ENCODE data around the gene CHRM4.

The CHRM4 gene

DNA sequence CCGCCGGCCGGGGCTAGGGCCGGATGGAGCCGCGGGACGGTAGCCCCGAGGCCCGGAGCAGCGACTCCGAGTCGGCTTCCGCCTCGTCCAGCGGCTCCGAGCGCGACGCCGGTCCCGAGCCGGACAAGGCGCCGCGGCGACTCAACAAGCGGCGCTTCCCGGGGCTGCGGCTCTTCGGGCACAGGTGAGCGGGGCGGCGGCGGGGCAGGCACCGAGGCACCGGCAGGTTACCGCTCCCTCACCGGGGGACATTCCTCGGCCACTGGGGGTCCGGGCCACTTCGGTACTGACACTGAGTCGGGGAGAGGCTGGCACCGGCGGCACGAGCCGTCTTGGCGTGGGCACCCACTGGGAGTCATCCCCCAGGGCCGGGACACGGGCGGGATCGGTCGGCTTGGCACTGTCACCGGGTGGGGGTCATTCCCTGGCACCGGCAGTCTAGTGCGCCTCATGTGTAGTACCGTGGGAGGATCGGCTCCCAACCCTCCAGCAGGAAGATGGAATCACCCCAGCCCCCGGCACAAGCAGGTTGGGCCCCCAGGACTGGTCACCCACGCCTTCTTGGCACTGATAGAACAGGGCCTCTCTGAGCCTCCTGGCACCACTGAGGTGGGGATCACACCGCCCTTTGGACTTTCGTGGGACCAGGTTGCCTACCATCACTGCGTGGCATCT is 43.8 kb downstream of the CHRM4 start:
- peak overlapping the region; percentile 97 for H3K14ac ChIP-seq (ENCODE audit: low read length)
- no peak overlapping the region for H4K91ac ChIP-seq (ENCODE audit: low read depth, low read length, poor library complexity)
- H3K9ac ChIP-seq (ENCODE audit: low read depth, low read length, poor library complexity), result peak overlapping the region; percentile 94
- DNase-seq (ENCODE audit: low spot score), result no peak
- H3K4me3 ChIP-seq (ENCODE audit: low read length in 2 of 2), result peak overlapping the region; percentile 75 to 88
- H3K4ac ChIP-seq (ENCODE audit: low read length), result no peak overlapping the region
- peak overlapping the region; percentile 30 for H2BK15ac ChIP-seq (ENCODE audit: low read length)
- H2AK5ac ChIP-seq (ENCODE audit: low read depth, low read length), result peak overlapping the region; percentile 66
- peaks cover 14% of the 10 kb centered on the region for H3K79me1 ChIP-seq (ENCODE audit: low read depth, low read length)
- peak overlapping the region; percentile 94 for H3K18ac ChIP-seq (ENCODE audit: low read length)
- no peak overlapping the region for H2BK120ac ChIP-seq (ENCODE audit: low read depth, low read length)
- H3K27me3 ChIP-seq (ENCODE audit: control insufficient read depth in 3 of 3, insufficient read depth in 3 of 3, low read depth in 1 of 3, low read length in 3 of 3), result peaks cover 0 to 5% (median 0%) of the 10 kb centered on the region in 3 experiments
- H3K23ac ChIP-seq (ENCODE audit: low read depth, low read length, poor library complexity), result peak overlapping the region; percentile 87
- no peak overlapping the region for H2BK12ac ChIP-seq (ENCODE audit: low read length)
- no peak overlapping the region for H3K27ac ChIP-seq (replicated peaks; ENCODE audit: low read length)
- WGBS, 2 donors (ENCODE audit: extremely low coverage in 2 of 2, insufficient read length in 2 of 2, insufficient replicate concordance in 1 of 2), result no CpG with 5 or more reads among the region's 63 CpGs
- peak overlapping the region; percentile 47 for H2BK5ac ChIP-seq (ENCODE audit: low read length)
- H4K8ac ChIP-seq (ENCODE audit: low read depth, low read length), result no peak overlapping the region
- H3K9me3 ChIP-seq (replicated peaks in 1 of 2; ENCODE audit: control insufficient read depth in 2 of 2, insufficient read depth in 1 of 2, low read depth in 1 of 2, low read length in 2 of 2), result no peaks in the 10 kb centered on the region
- peak overlapping the region; percentile 77 for H2AFZ ChIP-seq (ENCODE audit: low read length)
- peaks cover 0 to 4% of the 10 kb centered on the region in 2 donors for H3K36me3 ChIP-seq (replicated peaks in 1 of 2; ENCODE audit: control insufficient read depth in 2 of 2, insufficient read depth in 2 of 2, low read length in 2 of 2)
- peak overlapping the region; percentile 95 for H3K4me2 ChIP-seq (ENCODE audit: insufficient read depth, low read length, poor library complexity, severe bottlenecking)
- peaks cover 13 to 23% of the 10 kb centered on the region in 2 donors for H3K4me1 ChIP-seq (ENCODE audit: control insufficient read depth in 2 of 2, insufficient read depth in 1 of 2, low read depth in 1 of 2, low read length in 2 of 2)

DNA sequence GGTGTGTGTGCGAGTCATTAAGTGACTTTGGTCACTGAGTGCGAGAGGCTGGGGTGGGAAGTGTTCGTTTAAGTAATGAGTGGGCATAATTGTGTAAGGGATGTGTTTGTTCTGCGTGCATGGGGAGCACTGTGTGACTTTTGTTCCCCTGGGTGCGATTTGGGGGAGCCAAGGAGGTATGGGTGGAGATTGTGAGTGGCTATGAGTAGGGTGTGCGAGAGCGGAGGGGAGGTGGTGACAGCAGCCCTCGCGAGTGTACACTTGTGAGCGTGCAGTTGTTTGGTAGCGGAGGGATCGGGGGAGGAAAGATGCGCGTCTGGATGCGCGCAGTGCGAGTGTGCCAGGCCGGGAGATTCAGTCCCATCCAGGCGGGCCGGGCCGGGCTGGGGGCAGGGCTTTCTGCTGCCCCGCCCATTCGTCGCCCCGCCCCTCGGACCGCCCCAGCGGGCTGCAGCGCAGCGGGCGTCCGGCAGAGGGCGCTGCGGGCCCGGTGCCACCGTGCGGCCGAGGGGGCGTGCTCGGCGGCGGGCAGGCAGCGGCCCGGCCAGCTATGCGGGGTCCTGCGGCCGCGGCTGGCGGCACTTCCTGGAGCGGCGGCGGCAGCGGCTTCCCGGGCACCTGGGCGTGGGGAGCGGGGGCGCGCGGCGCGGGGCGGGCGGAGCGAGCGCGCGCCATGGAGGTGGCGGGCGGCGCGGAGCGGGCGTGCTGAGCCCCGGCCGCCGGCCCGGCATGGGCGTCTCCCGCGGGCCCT is 44.5 kb downstream of the CHRM4 start, which contains the start of gene DGKZ:
TSS of gene DGKZ (plus strand) at position 578 of the 751 bp plus-strand sequence. CDS start 197 bp downstream, outside the sequence.
- Histone ChIP-seq H3K4me1 (ENCODE audit: control insufficient read depth in 2 of 2, insufficient read depth in 1 of 2, low read depth in 1 of 2, low read length in 2 of 2) (peaks cover 12 to 29% of the 10 kb centered on the region in 2 donors), H3K27me3 (ENCODE audit: control insufficient read depth in 3 of 3, insufficient read depth in 3 of 3, low read depth in 1 of 3, low read length in 3 of 3) (peaks cover 0 to 5% (median 0%) of the 10 kb centered on the region in 3 experiments), H3K4ac (ENCODE audit: low read length) (no peak within 1 kb of the TSS), H2AFZ (ENCODE audit: low read length) (peak within 1 kb of the TSS; percentile 87), H4K8ac (ENCODE audit: low read depth, low read length) (no peak within 1 kb of the TSS), H2BK12ac (ENCODE audit: low read length) (no peak within 1 kb of the TSS), H3K18ac (ENCODE audit: low read length) (peak within 1 kb of the TSS; percentile 94), H3K4me2 (ENCODE audit: insufficient read depth, low read length, poor library complexity, severe bottlenecking) (peak within 1 kb of the TSS; percentile 95), H3K23ac (ENCODE audit: low read depth, low read length, poor library complexity) (peak within 1 kb of the TSS; percentile 87), H3K4me3 (ENCODE audit: low read length in 2 of 2) (peak within 1 kb of the TSS; percentile 75 to 88), H3K14ac (ENCODE audit: low read length) (peak within 1 kb of the TSS; percentile 97), H2AK5ac (ENCODE audit: low read depth, low read length) (peak within 1 kb of the TSS; percentile 66), H3K9ac (ENCODE audit: low read depth, low read length, poor library complexity) (peak within 1 kb of the TSS; percentile 94), H4K91ac (ENCODE audit: low read depth, low read length, poor library complexity) (no peak within 1 kb of the TSS), H2BK15ac (ENCODE audit: low read length) (peak within 1 kb of the TSS; percentile 30), H3K36me3 (replicated peaks in 1 of 2; ENCODE audit: control insufficient read depth in 2 of 2, insufficient read depth in 2 of 2, low read length in 2 of 2) (peaks cover 0 to 4% of the 10 kb centered on the region in 2 donors), H3K79me1 (ENCODE audit: low read depth, low read length) (peaks cover 11% of the 10 kb centered on the region), H3K9me3 (replicated peaks in 1 of 2; ENCODE audit: control insufficient read depth in 2 of 2, insufficient read depth in 1 of 2, low read depth in 1 of 2, low read length in 2 of 2) (no peaks in the 10 kb centered on the region), H2BK5ac (ENCODE audit: low read length) (peak within 1 kb of the TSS; percentile 47), H3K27ac (replicated peaks; ENCODE audit: low read length) (no peak within 1 kb of the TSS), H2BK120ac (ENCODE audit: low read depth, low read length) (no peak within 1 kb of the TSS)
- no CpG with 5 or more reads among the region's 80 CpGs for WGBS, 2 donors (ENCODE audit: extremely low coverage in 2 of 2, insufficient read length in 2 of 2, insufficient replicate concordance in 1 of 2)
- peak; percentile 90 for DNase-seq (ENCODE audit: low spot score)

DNA sequence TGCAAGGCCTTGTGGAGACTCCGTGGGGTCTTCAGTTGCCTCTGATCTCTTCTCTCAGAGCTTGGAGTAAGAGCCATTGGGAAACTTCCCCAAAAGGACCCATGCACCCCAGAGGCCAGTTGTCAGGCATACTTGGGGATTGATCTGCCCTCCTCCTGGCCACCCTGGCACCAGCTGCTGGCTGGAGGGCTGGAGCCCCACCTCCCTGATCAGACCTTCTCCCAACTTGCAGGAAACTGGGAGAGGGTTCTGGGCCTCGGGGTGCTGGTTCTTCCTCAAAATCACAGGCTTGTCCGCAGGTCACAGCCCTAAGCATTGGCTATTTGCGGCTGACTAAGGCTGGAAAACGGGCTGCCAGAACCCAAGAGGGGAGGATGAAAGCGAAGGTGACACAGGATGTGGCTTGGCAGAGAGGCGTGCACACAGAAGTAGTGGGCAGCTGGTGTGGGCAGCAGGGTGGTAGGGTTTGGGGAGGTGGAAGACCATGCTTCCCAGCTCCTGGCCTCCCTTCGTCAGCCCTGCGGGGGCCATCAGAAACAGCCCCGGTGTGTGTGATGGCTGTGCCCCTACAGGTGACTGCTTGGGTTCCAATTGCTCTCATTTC is 45.6 kb downstream of the CHRM4 start:
- no peak for DNase-seq (ENCODE audit: low spot score)
- Histone ChIP-seq H4K91ac (ENCODE audit: low read depth, low read length, poor library complexity) (no peak overlapping the region), H3K9ac (ENCODE audit: low read depth, low read length, poor library complexity) (no peak overlapping the region), H2BK5ac (ENCODE audit: low read length) (peak overlapping the region; percentile 2), H3K23ac (ENCODE audit: low read depth, low read length, poor library complexity) (no peak overlapping the region), H3K4ac (ENCODE audit: low read length) (peak overlapping the region; percentile 14), H2AFZ (ENCODE audit: low read length) (peak overlapping the region; percentile 73), H3K4me3 (ENCODE audit: low read length in 2 of 2) (no peak overlapping the region), H2BK12ac (ENCODE audit: low read length) (no peak overlapping the region), H4K8ac (ENCODE audit: low read depth, low read length) (no peak overlapping the region), H3K27me3 (ENCODE audit: control insufficient read depth in 3 of 3, insufficient read depth in 3 of 3, low read depth in 1 of 3, low read length in 3 of 3) (peaks cover 0 to 5% (median 0%) of the 10 kb centered on the region in 3 experiments), H3K27ac (replicated peaks; ENCODE audit: low read length) (no peak overlapping the region), H3K14ac (ENCODE audit: low read length) (no peak overlapping the region), H3K4me2 (ENCODE audit: insufficient read depth, low read length, poor library complexity, severe bottlenecking) (no peak overlapping the region), H2BK120ac (ENCODE audit: low read depth, low read length) (no peak overlapping the region), H3K9me3 (replicated peaks in 1 of 2; ENCODE audit: control insufficient read depth in 2 of 2, insufficient read depth in 1 of 2, low read depth in 1 of 2, low read length in 2 of 2) (no peaks in the 10 kb centered on the region), H2BK15ac (ENCODE audit: low read length) (peak overlapping the region; percentile 95), H2AK5ac (ENCODE audit: low read depth, low read length) (peak overlapping the region; percentile 33), H3K79me1 (ENCODE audit: low read depth, low read length) (peaks cover 11% of the 10 kb centered on the region), H3K4me1 (ENCODE audit: control insufficient read depth in 2 of 2, insufficient read depth in 1 of 2, low read depth in 1 of 2, low read length in 2 of 2) (peaks cover 12 to 32% of the 10 kb centered on the region in 2 donors), H3K18ac (ENCODE audit: low read length) (no peak overlapping the region), H3K36me3 (replicated peaks in 1 of 2; ENCODE audit: control insufficient read depth in 2 of 2, insufficient read depth in 2 of 2, low read length in 2 of 2) (peaks cover 0 to 4% of the 10 kb centered on the region in 2 donors)
- WGBS, 2 donors (ENCODE audit: extremely low coverage in 2 of 2, insufficient read length in 2 of 2, insufficient replicate concordance in 1 of 2), result no CpG with 5 or more reads among the region's 10 CpGs

All from neuronal stem cell (in vitro differentiated cells).